HG02763 (cell line): ENCODE results near the gene CACNG7.
"Not testable (repeated sequence)": the region's sequence is repeated elsewhere in the genome, so short reads cannot be mapped to it uniquely, and the experiment has no call there.

Experiments
- ATAC-seq: cut with Tn5 transposase; IDR thresholded peaks from one replicate; pipeline ENCODE4 v1.9.1; 2021; ENCODE audit warnings: mild to moderate bottlenecking, moderate library complexity; ENCODE audit not compliant: unreplicated experiment

The CACNG7 gene

DNA sequence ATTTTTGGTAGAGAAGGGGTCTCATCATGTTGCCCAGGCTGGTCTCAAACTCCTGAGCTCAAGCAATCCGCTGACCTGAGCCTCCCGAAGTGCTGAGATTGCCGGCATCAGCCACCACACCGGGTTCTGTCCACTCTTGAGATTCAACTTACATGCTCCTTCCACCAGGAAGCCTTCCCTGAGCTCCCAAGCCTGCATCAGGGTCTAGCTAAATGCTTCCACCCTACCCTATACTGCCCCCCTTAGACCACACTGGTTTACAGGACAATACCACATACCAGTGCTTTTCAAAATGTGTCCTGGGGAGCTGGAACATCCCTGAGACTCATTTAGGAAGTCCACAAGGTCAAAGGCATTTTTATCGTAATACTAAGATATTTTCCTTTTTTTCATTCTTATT is 38.5 kb downstream of the CACNG7 start:
- ATAC-seq: no peak

DNA sequence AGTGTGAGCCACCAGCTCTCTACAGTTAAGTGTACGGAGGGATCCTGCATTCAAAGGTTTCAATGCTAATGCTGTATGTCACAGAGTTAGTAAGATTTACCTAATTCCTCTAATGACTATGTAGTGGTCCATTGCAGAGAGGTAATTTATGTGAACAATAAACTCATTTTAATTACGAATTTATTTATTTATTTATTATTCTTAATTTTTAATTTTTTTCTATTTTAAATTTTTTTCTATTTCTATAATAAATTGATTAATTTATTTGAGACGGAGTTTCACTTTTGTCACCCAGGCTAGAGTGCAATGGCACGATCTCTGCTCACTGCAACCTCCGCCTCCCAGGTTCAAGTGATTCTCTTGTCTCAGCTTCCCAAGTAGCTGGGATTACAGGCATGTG is 39.5 kb downstream of the CACNG7 start:
- not testable (repeated sequence) for ATAC-seq

- ATAC-seq: no peak
Observed at GRCh38 chr19:53951436-53951835, 42.4 kb downstream of the CACNG7 start.

GRCh38 chr19:53951947-53952346 is 42.9 kb downstream of the CACNG7 start:
- ATAC-seq: no peak

DNA sequence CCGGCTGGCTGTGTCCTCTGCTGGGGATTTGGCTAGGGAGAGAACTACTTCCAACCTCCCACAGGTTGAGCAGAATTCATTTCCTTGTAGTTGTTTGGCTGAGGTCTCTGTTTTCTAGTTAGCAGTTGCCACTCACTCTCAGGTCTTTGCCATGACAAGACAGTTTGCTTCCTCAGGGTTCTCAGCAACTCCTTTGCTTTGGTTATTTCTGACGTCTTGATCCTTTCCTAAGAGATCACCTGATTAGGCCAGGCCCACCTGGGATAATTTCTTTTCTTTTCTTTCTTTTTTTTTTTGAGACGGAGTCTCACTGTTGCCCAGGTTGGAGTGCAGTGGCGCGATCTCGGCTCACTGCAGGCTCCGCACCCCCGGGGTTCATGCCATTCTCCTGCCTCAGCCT is 44.3 kb downstream of the CACNG7 start:
- no peak for ATAC-seq

GRCh38 chr19:53957448-53958167 is 48.5 kb downstream of the CACNG7 start:
- ATAC-seq: no peak

GRCh38 chr19:53958168-53958571 is 49.1 kb downstream of the CACNG7 start:
- ATAC-seq: no peak

DNA sequence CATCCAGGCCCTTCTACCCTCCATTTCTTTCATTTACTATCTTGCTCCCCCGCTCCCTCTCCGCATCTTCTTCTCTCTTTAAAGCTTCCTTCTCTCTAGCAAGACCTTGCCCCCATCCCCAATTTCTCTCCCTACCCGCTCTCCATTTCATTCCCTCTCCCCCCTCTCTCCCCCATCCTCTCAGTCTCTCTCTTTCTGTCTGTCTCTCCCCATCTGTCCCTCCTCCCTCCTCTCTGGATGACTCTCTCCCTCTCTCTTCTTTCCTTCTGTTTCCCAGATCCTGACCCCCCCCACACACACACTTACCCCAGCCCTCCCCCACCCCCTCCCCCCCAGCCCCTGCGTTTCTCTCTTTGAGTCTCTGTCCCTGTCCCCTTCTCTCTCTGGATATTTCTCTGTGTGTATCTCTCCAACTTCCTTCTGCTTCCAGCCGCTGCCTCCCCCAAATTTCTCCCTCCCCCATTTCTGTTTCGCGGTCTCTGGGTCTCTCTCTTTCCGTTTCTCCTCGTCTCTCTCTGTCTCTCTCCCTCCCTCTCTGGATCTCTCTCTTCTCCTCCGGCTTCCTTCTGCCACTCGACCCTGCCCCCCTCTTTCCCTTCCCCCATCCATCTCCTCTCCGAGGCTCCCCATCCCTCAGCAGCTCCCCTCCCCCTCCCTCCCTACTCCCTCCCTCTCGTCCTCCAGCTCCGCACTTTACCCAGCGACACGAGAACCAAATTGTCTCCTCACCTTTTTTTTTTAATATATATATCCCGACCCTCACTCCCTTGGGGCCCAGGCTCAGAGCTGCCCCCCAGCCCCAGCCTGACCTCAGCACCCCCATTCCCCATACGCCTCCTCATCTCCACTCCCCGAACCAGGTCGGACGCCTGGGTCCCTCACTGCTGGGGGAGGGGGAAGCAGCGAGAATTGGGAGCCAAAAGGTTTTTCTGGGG is 50.0 kb downstream of the CACNG7 start:
- no peak for ATAC-seq

DNA sequence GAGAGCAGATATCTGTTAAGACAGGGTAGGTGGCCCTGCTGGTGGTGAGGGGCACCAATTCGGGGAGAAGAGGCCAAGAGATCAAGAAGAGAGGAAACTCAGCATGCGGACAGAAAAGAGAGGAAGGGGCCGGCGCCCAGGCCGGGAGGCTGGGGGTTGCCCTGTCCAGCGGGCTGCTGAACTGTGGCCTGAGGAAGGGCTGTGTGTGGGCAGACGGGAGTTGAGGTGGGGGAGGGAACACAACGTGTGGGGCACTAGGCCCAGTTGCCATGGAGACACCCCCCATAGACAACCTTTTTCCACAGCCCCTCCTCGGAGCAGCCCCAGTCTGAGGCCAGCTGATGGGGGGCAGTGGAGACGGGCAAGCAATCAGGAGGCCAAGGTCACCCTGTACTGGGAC is 51.1 kb downstream of the CACNG7 start:
- no peak for ATAC-seq

GRCh38 chr19:53960886-53961285 is 51.8 kb downstream of the CACNG7 start:
- no peak for ATAC-seq

GRCh38 chr19:53961523-53962356 is 52.7 kb downstream of the CACNG7 start:
- ATAC-seq: no peak

DNA sequence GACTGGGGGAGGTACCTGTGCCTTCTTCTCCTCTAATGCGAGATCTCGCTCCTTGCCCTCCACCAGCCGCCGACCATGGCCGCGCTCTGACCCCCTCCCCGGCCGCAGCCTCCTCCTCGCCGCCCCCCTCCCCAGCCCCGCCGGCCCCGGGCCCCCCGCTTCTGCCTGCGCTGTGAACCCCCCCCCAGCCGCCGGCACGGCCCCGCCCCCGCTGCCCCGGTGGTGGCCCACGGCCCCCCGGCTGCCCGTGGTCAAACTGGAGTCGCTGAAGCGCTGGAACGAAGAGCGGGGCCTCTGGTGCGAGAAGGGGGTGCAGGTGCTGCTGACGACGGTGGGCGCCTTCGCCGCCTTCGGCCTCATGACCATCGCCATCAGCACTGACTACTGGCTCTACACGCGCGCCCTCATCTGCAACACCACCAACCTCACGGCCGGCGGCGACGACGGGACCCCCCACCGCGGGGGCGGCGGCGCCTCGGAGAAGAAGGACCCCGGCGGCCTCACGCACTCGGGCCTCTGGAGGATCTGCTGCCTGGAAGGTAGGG is 53.9 kb downstream of the CACNG7 start, which contains the start of gene CACNG8:
CACNG8 (plus strand) TSS at position 51 of the 545 bp plus-strand sequence.
- ATAC-seq: no peak

DNA sequence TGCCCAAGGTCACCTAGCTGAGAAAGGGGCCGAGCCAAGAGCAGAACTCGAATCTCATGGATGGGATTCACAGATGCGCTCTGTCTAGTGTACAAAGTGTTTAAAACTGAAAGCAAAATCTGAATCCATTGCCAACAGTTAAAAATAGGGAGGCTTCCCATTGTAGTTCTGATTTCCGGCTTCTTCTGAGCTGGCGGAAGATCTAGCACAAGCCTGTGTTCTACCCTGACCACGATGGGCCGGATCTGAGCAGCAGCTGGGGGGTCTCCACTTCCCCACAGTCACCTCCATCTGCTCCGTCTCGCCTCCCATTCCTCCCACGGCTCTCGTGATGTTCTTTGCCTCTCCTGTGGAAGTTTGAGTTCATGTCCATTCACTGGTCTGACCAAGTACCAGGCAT is 56.0 kb downstream of the CACNG7 start:
- no peak for ATAC-seq

GRCh38 chr19:53966931-53967330 is 57.9 kb downstream of the CACNG7 start:
- ATAC-seq: no peak

DNA sequence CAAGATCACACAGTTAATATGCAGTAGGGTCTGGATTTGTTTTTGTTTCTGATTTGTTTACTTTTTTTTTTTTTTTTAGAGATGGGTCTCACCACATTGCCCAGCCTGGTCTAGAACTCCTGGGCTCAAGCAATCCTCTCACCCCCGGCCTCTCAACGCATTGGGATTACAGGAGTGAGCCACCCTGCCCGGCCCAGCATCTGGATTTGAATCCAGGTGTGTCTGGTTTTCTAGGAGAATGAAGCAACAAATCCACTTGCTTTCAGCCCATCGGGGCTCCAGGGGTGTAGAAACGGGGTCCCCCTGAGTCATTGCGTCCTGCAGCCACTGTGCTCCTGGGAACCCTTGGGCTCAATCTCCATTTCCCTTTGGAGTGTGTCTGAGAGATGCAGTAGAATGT is 60.3 kb downstream of the CACNG7 start:
- no peak for ATAC-seq

GRCh38 chr19:53971673-53972072 is 62.6 kb downstream of the CACNG7 start:
- no peak for ATAC-seq

DNA sequence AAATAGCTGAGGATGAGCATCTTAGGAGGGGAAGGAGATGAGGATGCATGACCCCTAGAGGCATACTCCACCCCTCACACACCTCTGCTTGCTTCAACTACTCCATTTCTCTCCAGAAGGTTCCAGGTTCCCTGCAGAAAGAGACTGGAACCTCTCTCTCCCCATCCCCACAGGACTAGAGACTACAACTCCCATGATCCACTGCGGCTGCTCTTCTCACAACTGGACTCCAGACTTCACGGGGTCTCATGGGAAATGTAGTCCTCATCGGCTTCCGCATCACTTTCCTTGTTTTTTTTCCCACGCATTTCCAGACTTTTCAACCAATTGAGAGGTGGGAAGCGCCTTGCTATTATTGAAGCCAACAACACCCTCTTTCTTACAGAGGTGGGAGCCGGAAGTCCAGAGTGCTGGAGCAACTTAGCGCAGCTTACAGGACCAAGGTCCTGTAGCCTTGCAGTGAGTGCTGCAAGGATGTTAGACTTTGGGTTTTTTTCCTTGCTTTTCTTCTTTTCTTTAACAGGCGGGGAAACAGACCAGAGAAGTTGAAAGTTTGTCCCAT is 68.4 kb downstream of the CACNG7 start:
- ATAC-seq: no peak

DNA sequence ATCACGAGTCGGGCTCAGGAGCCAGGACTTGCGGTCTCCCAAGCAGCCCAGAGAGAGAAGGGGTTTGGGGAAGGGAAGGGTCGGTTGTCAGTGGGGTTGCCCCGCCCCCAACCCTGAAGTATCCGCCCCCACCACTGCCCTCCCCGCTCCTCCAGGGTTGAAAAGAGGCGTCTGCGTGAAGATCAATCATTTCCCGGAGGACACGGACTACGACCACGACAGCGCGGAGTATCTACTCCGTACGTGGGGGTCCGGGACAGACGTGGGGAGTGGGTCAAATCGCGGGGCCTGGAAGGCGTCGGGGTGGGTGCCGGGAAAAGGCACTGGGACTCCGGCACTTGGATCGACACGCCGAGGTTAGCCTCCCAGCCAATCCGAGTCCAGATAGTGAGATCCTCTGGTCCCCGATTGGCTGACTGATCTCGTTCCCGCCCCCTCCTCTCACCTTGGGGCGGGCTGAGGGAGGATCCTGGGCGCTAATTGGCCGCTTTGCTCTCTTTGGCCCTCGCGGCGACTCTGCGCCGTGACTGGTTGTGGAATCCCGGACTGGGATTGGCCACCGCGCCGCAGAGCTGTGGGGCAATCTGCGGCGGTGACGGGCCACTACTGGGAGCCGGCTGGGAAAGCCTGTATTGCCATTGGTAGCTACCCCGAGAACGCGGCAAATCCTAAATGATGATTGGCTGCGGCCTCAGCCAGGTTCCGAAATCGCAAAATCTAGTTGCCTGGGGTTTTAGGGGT is 69.1 kb downstream of the CACNG7 start:
- no peak for ATAC-seq

- no peak for ATAC-seq
Observed at GRCh38 chr19:53978975-53979801, 70.1 kb downstream of the CACNG7 start.
